ENCODE data around the gene GNA14.

The GNA14 gene

DNA sequence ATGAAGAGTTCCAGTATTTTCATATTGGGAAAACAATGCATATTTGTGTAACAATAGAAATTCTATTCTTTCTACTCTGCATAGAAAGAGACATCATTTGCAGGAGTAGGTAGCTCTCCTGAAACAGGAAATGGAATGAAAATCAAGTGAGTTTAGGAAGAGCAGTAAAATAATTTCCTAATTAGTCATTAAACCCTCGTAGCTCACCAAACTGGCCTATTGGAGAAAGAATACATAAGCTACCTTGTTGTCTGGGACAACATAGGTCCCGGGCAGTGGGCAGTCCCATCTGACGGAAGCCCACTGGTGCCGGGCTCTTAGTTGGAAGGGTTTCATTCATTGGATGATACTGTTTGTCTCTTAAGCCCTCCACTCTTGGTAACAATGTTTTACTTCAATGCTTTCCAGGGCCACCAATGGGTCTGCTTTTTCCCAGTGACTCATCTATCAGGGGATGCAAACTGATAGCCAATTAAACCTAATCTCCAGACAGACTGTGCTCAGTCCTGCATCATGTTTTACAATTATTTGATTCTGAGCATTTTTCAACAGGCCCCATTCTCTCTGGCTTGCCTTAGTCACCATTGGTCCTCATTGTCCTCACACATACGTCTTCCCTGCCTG lies 46.5 kb downstream of the GNA14 start:
- Histone ChIP-seq H3K4me1 (ENCODE audit: control insufficient read depth, insufficient read depth, low read length) (no peaks in the 10 kb centered on the region), H3K9me3 (ENCODE audit: control insufficient read depth, insufficient read depth, low read depth, low read length) (no peaks in the 10 kb centered on the region), H3K4me3 (ENCODE audit: low read depth, low read length) (no peak overlapping the region), H3K36me3 (ENCODE audit: control insufficient read depth in 2 of 2, insufficient read depth in 1 of 2, low read length in 2 of 2) (no peaks in the 10 kb centered on the region), H3K27ac (ENCODE audit: extremely low read depth, low read depth, low read length) (no peak overlapping the region)
- ChIA-PET POLR2A (no interaction called here), CTCF (interaction anchor here (0.6 kb wide), 1 partner anchor 48 kb away, joined by 3 read pairs; no protein-coding TSS in a partner anchor)
- TF ChIP-seq FEZF1 (tag by site-specific recombination; IDR thresholded peaks at IDR 0.05) (no peak), BCL11B (tag by site-specific recombination; IDR thresholded peaks at IDR 0.05; ENCODE audit: low read depth) (no peak)

DNA sequence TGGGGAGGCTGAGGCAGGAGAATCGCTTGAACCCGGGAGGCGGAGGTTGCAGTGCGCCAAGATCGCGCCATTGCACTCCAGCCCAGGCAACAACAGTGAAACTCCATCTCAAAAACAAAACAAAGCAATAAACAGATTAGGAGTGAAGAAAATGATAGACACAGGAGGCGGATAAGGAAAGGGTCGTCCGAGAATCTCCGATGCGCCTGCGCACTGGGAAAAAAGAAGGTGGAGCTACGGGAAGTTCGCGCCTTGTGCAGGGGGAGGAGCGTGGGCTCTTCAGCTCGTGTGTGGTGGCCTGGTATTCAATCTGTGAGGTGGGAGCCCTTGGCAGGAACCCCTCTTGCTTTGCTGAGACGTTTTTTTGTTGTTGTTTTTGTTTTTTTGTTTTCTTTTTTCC lies 47.3 kb downstream of the GNA14 start:
- TF ChIP-seq SP2 (tag by site-specific recombination; IDR thresholded peaks at IDR 0.05) (no peak), ZNF585B (tag by site-specific recombination; IDR thresholded peaks at IDR 0.05) (no peak), ZNF529 (tag by site-specific recombination; IDR thresholded peaks at IDR 0.05; ENCODE audit: insufficient replicate concordance) (no peak), YY2 (tag by site-specific recombination; IDR thresholded peaks at IDR 0.05) (no peak), ZNF416 (tag by site-specific recombination; IDR thresholded peaks at IDR 0.05) (no peak), ZNF76 (tag by site-specific recombination; IDR thresholded peaks at IDR 0.05; ENCODE audit: borderline replicate concordance, low read depth) (no peak), KLF7 (tag by site-specific recombination; IDR thresholded peaks at IDR 0.05; ENCODE audit: borderline replicate concordance) (no peak), ZFHX2 (tag by site-specific recombination; conservative IDR thresholded peaks at IDR 0.05) (no peak), ZNF302 (tag by site-specific recombination; IDR thresholded peaks at IDR 0.05; ENCODE audit: low read depth) (no peak), ZNF677 (tag by site-specific recombination; IDR thresholded peaks at IDR 0.05) (no peak), GLI4 (tag by site-specific recombination; IDR thresholded peaks at IDR 0.05) (no peak), ZNF248 (tag by site-specific recombination; IDR thresholded peaks at IDR 0.05) (no peak), ZNF112 (tag by site-specific recombination; IDR thresholded peaks at IDR 0.05) (no peak)
- TF ChIP-seq, protein P1, sequence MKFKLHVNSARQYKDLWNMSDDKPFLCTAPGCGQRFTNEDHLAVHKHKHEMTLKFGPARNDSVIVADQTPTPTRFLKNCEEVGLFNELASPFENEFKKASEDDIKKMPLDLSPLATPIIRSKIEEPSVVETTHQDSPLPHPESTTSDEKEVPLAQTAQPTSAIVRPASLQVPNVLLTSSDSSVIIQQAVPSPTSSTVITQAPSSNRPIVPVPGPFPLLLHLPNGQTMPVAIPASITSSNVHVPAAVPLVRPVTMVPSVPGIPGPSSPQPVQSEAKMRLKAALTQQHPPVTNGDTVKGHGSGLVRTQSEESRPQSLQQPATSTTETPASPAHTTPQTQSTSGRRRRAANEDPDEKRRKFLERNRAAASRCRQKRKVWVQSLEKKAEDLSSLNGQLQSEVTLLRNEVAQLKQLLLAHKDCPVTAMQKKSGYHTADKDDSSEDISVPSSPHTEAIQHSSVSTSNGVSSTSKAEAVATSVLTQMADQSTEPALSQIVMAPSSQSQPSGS (tag by site-specific recombination; IDR thresholded peaks at IDR 0.05; ENCODE audit: low read depth) = no peak
- TF ChIP-seq, protein P2, sequence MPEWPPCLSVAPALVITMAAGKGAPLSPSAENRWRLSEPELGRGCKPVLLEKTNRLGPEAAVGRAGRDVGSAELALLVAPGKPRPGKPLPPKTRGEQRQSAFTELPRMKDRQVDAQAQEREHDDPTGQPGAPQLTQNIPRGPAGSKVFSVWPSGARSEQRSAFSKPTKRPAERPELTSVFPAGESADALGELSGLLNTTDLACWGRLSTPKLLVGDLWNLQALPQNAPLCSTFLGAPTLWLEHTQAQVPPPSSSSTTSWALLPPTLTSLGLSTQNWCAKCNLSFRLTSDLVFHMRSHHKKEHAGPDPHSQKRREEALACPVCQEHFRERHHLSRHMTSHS (tag by site-specific recombination; IDR thresholded peaks at IDR 0.05) = no peak
- TF ChIP-seq, protein P3, sequence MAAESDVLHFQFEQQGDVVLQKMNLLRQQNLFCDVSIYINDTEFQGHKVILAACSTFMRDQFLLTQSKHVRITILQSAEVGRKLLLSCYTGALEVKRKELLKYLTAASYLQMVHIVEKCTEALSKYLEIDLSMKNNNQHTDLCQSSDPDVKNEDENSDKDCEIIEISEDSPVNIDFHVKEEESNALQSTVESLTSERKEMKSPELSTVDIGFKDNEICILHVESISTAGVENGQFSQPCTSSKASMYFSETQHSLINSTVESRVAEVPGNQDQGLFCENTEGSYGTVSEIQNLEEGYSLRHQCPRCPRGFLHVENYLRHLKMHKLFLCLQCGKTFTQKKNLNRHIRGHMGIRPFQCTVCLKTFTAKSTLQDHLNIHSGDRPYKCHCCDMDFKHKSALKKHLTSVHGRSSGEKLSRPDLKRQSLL (tag by site-specific recombination; IDR thresholded peaks at IDR 0.05) = no peak
- CTCF ChIA-PET = interaction anchor here (0.6 kb wide), 1 partner anchor 49 kb away, joined by 3 read pairs; no protein-coding TSS in a partner anchor
- H3K27ac ChIP-seq (ENCODE audit: extremely low read depth, low read depth, low read length) = no peak overlapping the region

DNA sequence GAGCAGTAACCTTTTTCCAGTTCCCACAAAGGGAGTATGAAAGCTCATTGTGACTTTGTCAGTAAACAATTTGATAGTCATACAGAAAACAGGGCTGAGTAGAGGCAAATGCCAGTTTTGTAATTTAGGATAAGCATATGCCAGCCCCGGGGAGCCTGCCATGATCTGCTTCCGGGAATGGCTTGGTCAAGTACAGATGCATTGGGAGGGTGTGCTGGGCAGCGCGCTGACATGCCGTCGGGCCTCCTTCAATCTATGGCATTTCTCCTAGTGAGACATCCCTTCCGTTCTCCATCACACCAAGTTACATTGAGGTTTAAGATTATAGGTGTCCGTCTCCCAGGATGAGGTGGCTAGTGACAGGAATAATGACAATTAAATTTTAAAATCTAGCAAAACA lies 48.6 kb downstream of the GNA14 start:
- Histone ChIP-seq H3K4me1 (ENCODE audit: control insufficient read depth, insufficient read depth, low read length) (no peaks in the 10 kb centered on the region), H3K27ac (ENCODE audit: extremely low read depth, low read depth, low read length) (no peak overlapping the region), H3K4me3 (ENCODE audit: low read depth, low read length) (no peak overlapping the region), H3K36me3 (ENCODE audit: control insufficient read depth in 2 of 2, insufficient read depth in 1 of 2, low read length in 2 of 2) (no peaks in the 10 kb centered on the region), H3K9me3 (ENCODE audit: control insufficient read depth, insufficient read depth, low read depth, low read length) (no peaks in the 10 kb centered on the region)
- ChIA-PET POLR2A (no interaction called here), CTCF (interaction anchor here (0.6 kb wide), 1 partner anchor 92 kb away, joined by 3 read pairs; no protein-coding TSS in a partner anchor)
- no peak for TF ChIP-seq ZNF792 (tag by site-specific recombination; IDR thresholded peaks at IDR 0.05)

More for the DNA sequence above, 47.3 kb downstream of the GNA14 start:
- Histone ChIP-seq H3K4me1 (ENCODE audit: control insufficient read depth, insufficient read depth, low read length) (no peaks in the 10 kb centered on the region), H3K4me3 (ENCODE audit: low read depth, low read length) (no peak overlapping the region), H3K9me3 (ENCODE audit: control insufficient read depth, insufficient read depth, low read depth, low read length) (no peaks in the 10 kb centered on the region), H3K36me3 (ENCODE audit: control insufficient read depth in 2 of 2, insufficient read depth in 1 of 2, low read length in 2 of 2) (no peaks in the 10 kb centered on the region)
- POLR2A ChIA-PET = no interaction called here
